NCI-H1105 treated with DMSO at 0.1 percent for 48 hours (cell line): ENCODE measurements around the gene ARHGAP28.
"Not testable (repeated sequence)": the region's sequence is repeated elsewhere in the genome, so short reads cannot be mapped to it uniquely, and the experiment has no call there.

Source experiments
- DNase-seq: peaks from one replicate; lab custom pipeline; 2025; lab: John Stamatoyannopoulos, UW

ARHGAP28 gene

DNA sequence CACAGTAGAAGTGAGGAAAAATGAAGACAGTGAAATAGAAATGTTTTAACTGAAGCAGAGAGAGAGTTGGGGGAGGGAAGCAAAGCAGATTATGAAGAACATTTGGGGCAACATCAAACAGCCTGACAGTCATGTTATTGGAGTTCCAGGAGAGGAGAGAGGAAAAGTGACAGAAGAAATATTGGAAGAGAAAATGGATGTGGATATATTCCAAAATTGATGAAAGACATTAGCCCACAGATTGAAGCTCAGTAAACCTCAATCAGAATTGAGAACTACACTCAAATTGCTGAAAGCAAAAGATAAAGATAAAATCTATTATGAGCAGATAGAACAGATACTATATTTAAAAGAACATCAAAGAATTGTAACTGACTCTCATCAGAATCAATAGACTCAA lies 90.8 kb downstream of the ARHGAP28 start:
- no peak for DNase-seq

DNA sequence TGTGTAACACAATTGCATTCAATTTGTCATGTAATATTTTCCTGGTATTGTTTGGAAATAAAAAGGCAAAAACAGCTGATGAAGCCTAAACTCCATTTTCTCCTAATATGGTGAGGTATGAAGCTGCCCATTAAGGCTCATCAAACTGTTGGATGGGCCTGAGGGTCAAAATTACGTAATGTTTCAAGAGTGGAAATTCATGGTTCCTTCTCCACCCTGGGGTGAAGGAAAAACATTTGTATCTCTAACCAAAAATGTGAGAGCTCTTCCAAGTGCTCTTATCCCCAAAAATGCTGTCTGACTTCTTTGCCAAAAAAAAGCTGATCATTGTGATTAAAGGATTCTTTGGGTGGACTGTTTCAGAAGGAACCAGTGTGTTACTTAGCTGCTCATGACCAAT lies 91.8 kb downstream of the ARHGAP28 start:
- no peak for DNase-seq

DNA sequence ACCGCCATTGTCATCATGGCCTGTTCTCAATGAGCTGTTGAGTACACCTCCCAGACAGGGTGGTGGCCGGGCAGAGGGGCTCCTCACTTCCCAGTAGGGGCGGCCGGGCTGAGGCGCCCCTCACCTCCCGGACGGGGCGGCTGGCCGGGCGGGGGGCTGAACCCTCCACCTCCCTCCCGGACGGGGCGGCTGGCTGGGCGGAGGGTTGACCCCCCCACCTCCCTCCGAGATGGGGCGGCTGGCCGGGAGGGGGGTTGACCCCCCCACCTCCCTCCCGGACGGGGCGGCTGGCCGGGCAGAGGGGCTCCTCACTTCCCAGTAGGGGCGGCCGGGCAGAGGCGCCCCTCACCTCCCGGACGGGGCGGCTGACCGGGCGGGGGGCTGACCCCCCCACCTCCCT lies 97.6 kb downstream of the ARHGAP28 start:
- not testable (repeated sequence) for DNase-seq

DNA sequence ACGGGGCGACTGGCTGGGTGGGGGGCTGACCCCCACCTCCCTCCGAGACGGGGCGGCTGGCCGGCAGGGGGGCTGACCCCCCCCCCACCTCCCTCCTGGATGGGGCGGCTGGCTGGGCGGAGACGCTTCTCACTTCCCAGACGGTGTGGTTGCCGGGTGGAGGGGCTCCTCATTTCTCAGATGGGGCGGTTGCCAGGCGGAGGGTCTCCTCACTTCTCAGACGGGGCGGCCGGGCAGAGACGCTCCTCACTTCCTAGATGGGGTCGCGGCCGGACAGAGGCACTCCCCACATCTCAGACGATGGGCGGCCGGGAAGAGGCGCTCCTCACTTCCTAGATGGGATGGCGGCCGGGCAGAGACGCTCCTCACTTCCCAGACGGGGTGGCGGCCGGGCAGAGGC lies 98.0 kb downstream of the ARHGAP28 start:
- DNase-seq, result not testable (repeated sequence)

DNA sequence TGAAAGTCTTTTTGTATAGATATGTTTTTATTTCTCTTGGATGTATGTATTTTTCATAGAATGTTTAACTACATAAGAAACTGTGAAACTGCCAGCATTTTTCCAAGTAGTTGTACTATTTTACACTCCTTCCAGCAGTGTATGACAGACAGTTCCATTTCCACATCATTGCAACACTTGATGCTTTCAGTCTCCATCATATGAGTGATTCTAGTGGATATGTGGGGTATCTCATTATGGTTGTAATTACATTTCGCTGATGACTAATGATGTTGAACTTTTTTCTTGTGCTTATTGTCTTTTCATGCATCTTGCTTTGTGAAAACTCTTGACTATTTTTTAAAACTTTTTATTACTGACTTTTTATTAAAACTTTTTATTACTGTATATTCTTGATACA lies 101.4 kb downstream of the ARHGAP28 start:
- DNase-seq, result no peak

DNA sequence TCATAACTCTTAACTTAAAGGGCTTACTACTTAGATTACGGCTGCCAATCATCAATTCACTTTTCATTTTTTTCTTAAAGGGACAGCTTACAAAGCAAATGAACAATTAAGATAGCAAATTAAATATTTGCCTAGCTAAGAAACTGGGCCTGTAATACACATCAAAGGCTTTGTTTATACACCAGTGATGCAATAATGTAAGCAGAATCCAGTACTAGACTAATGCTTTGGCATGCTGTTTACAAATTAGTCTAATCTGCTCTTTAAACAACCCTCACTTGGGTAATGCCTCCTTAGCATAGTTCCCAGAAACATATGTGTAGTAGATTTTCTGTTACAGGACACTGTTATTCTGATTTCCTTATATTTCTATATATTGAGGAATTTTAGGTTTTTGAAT lies 105.8 kb downstream of the ARHGAP28 start:
- no peak for DNase-seq

DNA sequence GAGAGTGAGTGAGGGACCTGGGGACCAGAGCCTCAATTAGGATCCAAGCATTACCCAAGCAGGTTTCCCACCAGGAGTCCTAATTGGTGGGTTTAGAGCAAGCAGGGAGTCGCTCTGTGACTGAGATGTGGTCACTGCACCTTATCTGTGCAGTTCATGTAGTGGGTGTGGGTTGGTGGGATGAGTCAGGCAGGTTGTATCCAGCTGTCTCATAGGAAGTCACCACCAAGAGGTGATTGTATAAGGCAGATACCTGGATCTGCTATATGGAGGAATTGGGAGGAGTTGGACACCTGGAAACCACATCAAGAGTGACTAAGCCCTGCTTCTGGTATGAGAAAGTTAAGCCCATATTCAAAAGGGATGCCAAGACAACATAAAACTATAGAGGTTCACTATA lies 106.8 kb downstream of the ARHGAP28 start:
- no peak for DNase-seq

DNA sequence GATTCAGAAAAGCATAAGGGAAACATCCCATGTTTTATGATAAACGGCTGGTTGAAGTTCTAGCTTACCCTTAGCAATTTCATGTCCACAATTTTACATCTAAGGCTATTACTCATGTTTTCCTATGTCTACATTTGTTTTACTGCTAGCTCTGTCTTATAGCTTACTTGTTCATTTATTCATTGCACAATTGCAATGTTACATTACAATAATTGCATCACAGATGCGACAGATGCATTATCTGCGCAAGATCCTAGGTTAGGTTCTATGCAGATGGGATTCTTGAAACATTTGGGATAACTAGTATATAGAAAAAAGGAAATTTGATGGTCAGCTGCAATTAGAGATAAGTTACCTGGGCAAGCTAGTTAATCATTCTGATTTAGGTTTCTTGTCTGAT lies 108.4 kb downstream of the ARHGAP28 start:
- no peak for DNase-seq

DNA sequence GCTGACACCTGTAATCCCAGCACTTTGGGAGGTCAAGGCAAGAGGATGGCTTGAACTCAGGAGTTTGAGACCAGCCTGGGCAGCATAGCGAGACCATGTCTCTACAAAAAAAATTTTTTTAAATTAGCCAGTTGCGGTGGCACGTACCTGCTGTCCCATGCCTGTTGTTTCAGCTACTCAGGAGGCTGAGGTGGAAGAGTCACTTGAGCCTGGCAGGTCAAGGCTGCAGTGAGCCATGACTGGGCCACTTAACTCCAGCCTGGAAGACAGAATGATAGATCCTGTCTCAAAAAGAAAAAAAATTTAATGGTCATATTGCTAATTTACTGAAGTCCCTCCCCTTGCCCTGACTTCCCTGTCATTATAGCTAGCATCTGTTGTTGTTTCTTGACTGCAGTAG lies 112.6 kb downstream of the ARHGAP28 start:
- no peak for DNase-seq

DNA sequence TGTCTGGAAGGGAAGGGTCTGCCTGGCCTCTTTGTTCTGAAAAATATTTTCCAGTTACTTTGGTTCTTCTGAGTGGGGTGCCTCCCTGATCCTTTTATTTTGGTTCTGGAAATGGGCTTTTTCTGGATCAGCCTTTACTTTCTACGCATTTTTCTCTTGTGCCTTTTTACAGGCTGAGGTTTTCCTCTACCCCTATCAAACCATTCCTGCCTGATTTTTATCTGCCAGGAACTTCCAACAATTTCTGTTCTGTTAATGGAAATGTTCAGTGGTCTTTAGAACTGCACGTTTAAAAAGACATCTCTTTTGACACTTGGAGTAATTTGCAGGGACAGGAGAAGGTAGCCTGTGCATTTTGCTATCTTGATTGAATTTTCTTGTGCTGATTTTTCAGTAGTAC lies 113.8 kb downstream of the ARHGAP28 start:
- DNase-seq, result no peak

DNA sequence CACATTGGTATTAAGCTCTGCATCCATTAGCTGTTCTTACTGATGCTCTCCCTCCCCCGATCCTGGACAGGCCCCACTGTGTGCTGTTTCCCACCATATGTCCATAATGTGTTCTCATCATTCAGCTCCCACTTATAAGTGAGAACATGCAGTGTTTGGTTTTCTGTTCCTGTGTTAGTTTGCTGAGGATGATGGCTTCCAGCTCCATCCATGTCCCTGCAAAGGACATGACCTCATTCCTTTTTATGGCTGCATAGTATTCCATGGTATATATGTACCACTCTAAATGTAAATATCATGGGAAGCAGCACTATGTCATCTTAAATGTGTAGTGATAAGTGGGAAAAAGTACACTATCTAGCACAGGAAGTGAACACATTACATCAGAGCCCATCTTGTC lies 116.0 kb downstream of the ARHGAP28 start:
- not testable (repeated sequence) for DNase-seq

DNA sequence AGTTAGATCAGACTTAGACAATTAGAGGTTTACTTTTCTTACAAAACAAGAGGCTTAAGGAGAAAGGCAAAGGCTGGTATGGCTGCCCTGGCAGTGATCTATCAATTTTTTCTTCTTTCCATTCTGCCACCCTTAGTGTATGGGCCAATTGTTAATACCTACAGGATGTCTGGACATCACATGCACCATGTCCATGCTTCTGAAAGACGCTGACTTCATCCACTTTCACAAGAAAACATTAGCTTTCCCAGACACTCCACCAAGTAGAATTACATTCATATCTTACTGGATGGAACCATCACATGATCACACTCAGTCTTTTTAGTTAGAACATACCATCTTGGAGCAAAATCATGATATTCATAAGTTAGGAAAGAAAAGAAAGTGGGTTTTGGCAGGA lies 120.9 kb downstream of the ARHGAP28 start:
- DNase-seq, result no peak

DNA sequence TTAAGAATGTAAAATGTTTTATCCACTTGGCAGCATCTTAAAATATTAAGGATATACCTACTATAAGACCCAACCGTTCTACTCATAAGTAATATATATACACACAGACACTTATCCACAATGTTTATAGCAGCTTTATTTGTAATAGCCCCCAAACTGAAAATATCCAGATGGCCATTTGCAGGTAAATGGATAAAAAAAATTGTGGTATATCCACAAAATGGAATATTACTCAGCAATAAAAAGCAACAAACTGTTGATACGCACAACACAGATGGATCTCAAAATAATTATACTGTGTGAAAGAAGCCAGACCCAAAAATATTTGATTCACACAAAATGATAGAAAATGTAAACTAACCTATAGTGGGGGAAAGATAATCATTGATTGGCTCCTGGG lies 122.0 kb downstream of the ARHGAP28 start:
- DNase-seq, result no peak

DNA sequence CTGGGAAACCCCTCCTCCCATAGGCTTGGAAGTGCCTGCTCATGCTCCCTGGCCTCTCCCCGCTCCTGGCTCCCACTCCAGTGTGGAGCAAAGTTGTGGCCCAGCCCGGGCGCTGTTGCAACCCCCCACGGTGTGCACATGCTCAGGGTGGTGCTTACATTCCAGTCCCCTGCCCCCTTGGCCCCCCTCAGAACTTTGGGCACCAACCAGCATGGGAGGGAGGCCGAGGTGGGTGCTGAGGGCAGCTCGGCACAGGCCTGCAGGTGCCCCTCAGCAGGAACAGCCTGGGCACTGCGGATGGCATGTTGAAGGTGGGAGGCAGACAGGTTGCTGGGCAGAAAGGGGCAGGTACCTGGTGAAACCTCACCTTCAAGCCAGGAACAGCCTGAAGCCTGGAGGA lies 125.3 kb downstream of the ARHGAP28 start:
- no peak for DNase-seq

DNA sequence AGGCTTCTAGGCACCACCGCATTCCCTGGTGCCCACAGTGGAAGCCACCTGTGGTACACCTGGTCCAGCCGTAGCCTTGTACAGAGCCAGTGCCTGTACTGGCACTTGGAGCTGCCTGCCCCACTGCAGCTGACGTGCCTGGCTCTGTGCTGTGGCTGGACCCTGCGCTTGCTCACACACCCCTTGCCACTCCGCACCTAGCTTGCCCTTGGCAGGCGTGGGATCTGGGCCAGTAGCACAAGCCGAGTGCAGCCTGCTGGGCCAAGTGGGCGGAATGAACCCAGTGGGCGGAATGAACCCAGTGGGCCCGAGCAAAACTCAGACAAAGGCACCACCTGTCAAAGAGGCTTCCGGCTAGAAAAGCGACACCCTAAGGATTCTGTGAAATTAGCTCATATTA lies 126.3 kb downstream of the ARHGAP28 start:
- no peak for DNase-seq

DNA sequence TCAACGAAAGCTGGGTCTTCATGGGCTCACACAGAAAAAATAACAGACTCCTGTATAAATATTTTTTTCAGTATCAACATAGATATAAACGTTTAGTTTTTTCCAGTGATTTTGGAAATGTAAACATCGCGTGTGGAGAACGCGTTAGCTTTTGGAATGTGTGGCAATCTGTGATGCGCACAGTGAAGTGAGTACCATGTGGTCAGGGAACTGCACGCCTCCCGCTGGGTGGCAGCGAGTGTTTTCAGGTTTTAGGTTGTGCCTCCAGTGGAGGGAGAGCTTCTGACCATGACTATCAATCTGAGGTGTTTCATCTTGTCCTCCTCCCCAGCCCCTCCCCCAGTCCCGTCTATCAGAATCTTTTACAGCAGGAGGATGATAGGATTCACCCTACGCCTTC lies 127.8 kb downstream of the ARHGAP28 start:
- DNase-seq, result no peak

DNA sequence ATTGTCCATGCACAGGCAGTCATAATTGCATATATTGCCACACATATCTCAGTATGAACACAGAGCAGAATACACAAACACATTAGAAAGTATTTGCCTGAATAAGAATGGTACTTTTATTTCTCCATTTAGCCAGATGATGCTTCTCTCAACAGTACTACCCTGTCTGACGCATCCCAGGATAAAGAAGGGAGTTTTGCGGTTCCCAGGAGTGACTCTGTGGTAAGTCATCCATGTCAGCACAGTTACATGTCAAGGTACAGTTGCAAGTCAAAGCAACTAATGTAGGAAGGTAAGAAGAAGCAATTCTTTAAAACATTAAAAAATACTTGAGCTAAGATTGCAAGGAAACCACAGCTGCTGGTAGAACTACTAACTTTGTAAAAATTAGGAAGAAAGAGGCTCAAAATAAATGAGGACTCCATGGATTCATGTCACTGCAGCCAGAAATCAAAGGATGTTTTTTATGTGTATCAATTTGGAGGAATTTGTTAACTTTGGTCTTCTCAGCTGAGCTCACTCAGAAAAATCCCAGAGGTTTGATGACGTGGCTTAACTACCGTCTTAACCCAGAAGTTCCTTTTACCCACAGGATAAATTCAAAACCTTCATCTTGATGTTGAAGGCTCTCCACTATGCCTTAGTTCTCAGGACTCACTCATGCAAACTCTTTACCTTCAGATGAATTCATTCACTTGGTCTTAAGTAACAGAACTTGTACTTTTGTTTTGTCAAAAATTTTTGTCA lies 130.3 kb downstream of the ARHGAP28 start:
- no peak for DNase-seq

DNA sequence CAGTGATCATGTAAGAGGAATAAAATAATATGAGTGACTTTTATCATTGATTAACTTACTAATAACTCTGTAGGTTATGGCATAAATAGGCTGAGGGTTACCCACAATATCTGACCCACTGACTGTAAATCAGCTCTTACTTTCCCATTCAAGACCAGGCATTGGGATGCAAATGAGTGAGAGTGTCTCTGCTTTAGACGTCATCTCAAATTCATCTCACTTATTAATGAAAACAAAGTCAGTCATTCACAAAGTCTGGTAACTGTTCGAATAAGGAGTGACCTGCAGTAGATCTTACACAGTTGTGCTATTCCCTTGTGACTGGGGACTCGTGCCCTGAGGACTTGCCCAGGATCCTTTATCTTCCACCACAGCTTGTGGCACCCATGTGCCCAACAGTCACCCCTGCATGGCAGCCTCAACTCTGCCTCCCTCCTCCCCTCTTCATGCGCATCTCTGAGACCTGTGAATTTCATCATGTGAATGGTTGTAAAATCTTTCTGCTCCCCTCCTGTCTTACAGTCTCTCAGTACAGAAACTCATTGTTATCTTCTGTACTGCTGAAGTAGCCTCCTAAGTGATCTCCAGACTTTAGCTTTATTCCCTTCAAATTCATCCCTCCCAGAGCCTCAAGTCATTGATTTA lies 131.4 kb downstream of the ARHGAP28 start:
- DNase-seq, result no peak

DNA sequence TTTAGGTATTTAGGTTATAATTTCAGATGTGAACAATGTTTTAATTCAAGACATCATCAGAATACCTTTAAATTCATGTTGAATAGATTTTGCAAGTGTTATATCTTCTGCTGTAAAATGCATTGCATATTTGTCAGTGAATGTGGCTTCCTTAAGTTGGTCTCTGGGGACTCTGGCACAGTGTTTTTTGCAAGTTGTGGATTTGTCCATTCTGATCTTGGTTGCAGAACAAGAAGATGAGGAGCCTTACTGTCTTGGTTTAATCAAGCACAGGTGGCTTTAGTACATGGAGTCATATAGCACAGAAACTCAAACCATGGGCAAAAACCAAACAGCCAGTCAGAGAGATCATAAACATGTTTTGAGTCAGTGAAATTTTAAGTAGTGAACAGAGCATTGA lies 135.7 kb downstream of the ARHGAP28 start:
- DNase-seq, result no peak

DNA sequence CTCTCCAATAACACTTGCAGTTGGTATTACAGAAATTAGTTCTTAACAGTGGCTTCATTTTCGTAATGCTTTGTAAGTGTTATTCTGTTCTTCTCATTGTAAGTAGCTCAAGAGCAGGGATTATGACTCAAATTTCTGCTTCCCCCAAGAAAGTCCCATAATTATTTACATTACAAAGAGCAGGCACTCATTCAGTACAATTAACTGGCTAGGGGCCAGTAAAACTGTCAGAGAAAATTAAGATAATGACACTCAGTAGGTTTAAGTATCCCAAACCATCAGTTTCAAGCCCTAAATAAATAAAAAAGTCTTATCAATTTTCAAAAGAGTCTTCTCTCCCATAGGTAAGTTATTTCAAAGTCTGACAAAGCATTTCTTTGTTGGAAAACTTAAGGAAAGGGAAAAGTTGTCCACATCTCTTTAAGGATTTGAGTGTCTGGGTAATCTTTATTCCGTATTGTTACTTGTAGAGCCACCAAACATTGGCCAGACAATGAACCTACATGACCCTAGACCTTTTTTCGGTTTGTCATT lies 137.1 kb downstream of the ARHGAP28 start:
- peak; percentile 87 for DNase-seq

DNA sequence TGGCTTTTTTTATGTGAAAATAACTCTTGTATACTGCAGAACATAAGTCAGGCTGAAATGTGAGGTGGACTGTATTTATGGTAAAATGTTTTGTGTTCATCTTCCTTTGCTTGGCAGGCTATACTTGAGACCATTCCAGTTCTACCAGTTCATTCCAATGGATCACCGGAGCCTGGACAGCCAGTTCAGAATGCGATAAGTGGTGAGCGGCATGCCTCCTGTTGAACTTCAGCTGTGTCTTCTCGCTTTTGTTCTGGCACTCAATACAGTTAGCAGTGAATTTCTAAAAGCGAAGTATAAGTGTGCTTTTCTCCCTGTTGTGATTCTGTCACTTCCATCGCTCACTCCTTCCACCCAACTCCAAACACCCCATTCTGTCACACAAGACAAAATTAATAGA lies 138.5 kb downstream of the ARHGAP28 start:
- DNase-seq, result no peak

DNA sequence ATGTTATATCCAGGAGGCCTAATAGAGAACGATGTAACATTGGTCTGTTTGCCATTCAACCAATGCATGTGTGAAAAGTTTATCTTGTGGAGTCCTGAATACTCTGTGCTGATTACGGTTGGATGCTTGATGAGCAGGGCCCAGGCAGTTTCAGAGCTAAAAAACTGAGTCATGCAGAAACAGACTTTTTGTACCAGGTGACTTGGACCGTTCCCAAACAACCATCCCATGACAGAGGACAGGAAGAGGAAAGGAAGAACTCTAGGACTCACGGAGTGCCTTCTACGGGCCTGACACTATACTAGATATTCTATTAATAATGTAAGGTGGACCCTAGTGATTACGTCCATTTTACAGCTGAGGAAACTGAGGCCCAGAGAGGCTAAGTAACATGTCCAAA lies 142.1 kb downstream of the ARHGAP28 start:
- DNase-seq, result no peak

DNA sequence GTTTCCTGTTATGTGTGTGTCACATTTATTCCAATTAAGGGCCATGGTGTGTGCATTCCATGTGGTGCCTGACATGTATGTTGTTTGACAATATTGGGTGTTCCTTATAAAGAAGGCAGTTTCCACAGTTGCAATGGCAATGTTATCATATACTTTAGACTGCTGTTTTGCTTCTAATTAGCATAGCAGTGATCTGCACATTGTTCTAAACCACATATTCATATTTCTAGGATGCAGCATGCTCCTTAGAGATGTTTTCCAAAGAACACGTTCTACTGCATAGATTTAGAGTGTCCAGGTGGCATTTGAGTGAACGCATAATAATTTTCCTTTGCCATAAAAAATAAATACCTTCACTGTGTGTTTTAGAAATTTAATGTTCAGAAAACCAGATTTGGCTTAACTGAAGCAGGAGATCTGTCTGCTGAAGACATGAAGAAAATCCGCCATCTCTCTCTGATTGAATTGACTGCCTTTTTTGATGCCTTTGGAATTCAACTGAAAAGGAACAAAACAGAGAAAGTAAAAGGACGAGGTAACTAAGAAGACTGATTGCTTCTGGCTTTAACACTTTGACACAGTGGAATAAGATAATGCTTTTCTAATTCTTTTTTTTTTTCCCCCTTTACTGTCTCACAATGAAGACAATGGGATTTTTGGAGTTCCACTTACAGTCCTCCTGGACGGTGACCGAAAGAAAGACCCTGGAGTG lies 143.7 kb downstream of the ARHGAP28 start:
- DNase-seq, result no peak
